Activated naive CD4-positive, alpha-beta T cell (primary cell): Measurements from ENCODE around the gene CTRB2.
"Not testable (repeated sequence)": the region's sequence is repeated elsewhere in the genome, so short reads cannot be mapped to it uniquely, and the experiment has no call there.

Source experiments
- DNase-seq, 4 experiments: peaks; one replicate each; lab custom pipeline; 2025; lab: John Stamatoyannopoulos, UW

CTRB2 gene

DNA sequence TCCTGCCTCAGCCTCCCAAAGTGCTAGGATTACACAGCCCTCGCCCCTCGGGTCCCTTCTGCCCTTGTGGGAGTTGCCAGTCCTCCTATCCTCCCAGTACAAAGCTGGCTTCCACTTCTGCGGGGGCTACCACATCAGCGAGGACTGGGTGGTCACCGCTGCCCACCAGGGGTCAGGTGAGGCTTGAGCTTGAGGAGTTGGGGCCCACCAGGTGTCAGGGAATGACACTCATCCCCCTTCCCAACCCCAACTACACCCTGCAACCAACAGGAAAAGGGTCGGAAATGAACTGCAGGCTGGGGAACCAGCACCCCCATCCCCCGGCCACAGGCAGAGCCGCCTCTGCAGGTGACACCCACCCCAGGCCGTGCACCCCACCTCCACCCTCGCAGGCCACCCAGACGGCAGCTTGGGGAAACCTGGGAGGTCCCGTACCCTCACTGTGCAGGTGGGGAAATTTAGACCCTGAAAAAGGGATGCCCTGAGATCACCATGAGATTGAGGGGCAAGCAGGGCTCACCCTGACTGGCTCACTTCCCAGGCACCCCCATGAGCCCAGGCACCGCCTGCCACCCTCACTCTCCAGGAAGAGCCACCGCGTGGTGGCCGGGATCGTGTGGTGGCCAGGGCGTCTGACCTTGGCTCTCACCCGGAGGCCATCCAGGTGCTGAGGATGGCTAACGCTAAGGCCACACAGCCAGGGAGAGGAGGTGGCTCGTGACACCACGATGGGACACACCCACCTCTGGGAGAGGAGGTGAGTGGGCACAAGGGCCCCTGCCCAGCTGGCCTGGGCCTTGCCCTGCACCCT is 19.8 kb upstream of the CTRB2 start:
- DNase-seq = no peak

DNA sequence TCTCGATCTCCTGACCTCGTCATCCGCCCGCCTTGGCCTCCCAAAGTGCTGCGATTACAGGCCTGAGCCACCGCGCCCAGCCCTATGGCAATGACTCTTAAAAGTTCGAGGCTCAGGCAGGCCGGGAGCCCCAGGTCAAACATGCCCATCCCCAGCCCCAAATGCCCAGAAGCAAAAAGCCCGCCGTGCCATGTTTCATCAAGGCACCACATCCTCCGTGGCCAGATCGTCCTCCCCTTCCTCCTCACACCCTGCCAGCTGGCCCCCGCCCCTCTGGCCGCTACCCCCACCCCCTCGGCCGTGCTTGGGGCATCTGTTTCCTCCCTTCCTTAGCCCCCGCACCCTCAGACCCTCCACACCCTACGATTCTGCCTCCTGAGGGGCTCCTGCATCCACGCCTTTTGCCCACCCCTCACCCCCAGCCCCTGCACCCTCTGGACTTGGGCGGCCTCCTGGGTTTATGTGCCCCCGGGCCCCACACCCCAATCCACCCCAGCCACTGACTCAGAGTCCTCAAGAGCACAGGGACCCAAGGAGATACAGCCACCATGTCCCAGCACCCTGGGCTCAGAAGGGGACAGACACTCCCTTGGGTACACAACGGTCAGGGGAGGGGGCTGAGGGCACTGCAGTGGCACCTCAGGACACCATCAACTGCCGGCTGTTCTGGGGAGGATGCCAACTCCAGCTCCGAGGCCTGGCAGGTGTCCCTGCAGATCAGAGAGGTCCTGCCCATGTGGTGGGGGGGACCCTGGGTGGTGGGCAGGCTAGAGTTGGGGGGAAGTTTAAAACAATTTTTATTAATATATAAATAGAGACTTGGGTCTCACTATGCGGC is 18.9 kb upstream of the CTRB2 start:
- DNase-seq = no peak

DNA sequence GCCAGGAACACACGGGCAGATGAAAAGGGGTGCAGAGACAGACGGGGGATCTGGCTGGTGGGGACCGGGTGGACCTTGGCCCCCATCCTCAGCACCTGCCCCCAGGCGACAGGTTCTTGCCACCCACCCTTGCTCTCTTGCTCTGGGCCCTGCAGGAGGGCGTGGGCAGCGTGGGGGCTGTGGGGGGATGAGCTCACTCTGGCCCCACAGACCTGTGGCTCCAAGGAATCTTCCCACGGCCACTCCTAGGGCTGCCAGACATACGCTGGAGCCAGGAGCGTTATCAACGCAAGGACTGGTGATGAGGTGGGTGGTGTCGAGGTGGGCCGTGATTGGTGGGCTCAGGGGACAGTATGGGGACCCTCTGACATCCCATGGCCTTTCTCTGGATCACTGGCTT is 18.1 kb upstream of the CTRB2 start:
- DNase-seq = no peak

DNA sequence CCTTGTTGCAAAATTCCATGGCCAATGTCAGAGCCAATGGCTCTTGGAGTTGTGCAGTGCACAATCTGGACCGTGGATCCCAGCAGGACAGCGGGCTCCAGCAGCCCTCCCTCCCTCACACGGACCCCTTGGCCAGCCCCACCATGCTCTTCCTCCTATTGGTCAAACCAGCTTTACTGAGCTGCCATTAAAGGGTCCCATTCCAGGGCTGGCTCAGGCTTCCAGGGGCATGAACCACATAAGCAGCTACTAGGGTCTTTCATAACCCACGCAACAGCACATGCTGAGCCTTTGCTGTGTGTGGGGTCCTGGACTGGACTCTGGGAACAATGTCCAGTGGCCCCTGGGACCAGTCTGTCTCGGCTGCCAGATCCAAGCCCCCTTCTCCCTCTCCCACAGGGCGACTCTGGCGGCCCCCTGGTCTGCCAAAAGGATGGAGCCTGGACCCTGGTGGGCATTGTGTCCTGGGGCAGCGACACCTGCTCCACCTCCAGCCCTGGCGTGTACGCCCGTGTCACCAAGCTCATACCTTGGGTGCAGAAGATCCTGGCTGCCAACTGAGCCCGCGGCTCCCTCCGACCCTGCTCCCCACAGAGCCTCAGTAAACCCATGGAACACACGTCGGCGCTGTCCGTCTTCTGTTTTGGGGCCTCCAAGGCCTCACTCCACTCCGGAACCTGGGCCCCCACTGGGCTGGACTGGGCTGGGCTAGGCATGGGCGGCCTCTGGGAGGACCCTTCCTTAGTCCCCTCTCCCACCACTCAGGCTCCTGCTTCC is 17.5 kb upstream of the CTRB2 start:
- DNase-seq = no peak

DNA sequence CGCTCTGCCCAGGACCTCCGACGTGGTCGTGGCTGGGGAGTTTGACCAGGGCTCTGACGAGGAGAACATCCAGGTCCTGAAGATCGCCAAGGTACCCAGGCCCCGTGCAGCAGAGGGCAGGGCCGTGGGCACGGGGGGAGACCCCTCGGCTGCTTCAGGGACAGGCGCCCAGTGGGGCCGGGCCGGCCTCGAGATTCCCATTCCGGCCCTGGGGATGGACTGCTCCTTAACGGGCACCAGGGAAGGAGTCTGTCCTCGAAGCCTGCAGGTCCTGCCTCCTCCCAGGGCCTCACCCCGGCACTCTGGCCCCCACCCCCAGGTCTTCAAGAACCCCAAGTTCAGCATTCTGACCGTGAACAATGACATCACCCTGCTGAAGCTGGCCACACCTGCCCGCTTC is 16.2 kb upstream of the CTRB2 start:
- not testable (repeated sequence) for DNase-seq

DNA sequence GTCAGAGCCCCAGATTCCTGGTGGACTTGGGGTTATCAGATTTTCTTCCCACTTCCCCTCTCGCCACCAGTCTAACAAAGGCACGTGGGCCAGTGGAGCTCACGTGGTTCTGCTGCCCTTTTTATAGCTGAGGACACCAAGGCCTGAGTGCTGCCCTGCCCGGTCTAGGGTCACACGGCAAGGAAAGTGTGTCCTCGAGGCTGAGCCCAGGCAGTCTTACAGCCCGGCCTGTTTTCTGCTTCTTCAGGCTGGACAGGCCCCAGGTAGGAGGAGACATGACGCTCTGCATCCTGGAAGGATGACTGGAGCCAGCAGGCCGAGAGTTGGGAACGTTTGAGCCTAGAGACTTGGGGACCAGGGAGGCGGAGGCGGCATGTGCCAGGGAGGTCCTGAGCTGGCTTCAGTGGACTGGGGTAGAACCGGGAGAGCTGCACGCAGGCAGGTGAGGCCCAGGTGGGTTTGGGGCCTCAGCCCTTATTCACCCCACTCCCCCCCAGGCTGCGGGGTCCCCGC is 15.4 kb upstream of the CTRB2 start:
- DNase-seq = no peak

DNA sequence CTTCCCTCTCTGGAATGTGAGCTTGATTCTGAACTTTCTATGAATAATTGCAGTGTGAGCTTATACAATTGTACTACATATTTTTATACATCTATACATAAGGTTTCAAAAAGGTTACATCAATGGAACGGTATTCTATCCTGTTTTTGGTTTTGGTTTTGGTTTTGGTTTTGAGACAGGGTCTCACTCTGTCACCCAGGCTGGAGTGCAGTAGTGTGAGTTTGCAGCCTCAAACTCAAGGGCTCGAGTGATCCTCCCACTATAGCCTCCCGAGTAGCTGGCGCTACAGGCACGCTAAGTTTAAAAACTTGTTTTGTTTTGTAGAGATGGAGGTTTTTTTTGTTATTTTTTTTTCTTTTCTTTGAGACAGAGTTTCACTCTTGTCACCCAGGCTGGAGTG is 12.9 kb upstream of the CTRB2 start:
- DNase-seq = no peak

DNA sequence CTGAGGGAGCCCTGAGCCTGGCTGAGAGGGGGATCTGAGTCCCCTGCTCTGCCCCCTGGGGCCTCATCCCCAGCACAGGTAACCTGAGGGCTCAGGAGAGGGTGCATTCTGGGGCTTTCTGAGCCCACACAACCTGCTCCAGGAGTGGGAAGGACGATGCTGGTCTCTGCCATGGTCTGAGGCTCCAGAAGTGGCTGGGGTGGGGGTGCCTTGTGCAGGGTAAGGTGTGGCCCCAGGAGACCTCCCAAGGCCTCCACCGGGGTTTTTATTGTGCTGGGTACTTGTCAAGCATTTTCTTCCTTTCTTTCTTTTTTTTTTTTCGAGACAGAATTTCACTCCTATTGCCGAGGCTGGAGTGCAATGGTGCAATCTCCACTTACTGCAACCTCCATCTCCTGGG is 12.1 kb upstream of the CTRB2 start:
- no peak for DNase-seq

DNA sequence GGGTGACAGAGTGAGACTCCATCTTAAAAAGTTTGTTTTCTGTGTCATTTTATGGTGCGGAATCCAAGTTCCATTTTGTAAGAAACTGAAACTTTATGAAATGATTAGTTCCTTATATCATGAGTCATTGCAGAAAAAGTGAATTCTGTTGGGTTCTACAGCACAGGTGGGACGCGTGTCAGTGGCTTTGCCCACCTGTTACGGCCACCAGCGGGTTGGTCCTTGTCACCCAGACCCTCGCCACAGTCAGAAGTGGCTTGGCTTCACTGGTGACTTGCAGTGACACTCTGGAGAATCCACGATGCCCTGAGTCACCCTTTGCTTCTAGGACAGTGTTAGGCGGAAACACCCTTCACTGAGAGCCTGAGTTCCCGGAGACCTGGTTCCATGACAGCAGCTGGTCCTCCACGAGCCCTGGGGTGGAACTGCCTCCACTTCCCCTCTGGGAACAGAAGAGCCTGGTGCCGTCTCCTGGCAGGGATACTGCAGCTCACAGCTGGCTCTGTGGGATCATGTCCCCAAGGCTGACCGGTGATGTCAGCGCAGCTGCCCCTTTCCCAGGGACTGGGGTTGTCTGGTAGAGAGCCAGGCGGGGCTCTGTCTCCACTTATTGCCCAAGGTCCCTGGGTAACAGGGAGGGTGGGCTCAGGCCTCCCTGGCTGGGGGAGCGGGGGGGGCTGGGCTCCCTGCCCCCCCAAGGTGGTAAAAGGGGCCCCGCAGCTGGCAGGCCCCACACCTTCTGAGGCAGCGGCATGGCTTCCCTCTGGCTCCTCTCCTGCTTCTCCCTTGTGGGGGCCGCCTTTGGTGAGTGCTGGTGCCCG is 11.5 kb upstream of the CTRB2 start, which contains the start of gene CTRB1:
CTRB1 (plus strand) TSS at position 733 of the 821 bp plus-strand sequence; CDS start at position 753, 20 bp downstream.
- no peak for DNase-seq

DNA sequence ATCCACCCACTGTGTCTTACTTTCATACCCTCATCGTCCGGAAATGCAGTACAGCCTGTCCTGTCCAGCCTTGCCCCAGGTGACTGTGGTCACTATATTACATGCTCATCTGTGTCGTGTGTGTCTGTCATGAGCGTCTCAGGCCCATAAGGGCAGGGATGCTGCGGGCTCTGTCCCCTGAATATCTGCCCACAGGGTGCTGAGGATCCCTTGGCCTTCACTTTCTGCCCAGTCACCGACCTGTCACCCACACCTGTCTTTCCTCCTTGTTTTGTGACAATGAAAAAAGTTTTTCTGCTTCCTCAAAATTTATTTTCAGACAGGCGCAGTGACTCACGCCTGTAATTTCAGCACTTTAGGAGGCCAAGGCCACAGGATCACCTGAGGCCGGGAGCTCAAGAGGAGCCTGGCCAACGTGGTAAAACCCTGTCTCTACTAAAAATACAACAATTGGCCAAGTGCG is 10.5 kb upstream of the CTRB2 start:
- DNase-seq = no peak

DNA sequence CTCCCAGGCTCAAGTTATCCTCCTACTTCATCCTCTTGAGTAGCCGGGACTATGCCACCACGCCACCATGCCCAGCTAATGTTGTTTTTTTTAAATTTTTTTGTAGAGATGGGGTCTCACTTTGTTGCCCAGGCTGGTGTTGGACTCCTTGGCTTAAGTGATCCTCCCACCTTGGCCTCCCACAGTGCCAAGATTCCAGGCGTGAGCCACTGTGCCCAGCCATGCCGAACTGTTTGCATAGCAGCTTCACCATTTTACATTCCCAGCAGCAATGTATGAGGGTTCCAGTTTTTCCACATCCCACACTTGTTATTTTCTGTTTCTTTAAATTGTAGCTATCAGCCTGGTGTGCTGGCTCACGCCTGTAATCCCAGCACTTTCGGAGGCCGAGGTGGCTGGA is 9.6 kb upstream of the CTRB2 start:
- no peak for DNase-seq

DNA sequence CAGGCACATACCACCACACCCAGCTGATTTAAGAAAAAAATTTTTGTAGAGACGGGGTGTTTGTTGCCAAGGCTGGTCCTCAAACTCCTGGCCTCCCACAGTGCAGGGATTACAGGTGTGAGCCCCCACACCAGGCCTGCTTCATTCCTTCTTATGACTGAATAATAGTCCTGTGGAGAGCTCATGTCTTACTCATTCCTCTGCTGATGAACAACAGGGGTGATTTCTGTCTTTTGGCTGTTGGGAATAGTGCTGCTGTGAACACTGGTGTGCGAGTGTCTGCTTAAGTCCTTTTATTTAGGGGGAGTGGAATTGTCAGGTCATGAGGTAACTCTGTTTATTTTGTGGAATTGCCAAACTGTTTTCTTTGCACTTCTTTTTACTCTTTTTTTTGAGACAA is 9.2 kb upstream of the CTRB2 start:
- no peak for DNase-seq

DNA sequence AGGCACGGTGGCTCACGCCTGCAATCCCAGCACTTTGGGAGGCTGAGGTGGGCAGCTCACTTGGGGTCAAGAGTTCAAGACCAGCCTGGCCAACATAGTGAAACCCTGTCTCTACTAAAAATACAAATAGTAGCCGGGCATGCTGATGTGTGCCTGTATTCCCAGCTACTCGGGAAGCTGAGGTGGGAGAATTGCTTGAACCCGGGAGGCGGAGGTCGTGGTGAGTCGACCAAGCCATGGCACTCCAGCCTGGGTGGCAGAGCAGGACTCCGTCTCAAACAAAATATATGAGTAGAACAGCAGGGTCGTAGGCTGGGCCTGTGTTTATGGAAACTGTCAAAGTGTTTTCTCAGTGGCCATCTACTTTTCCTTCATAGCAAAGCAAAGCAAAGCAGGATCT is 4.3 kb upstream of the CTRB2 start:
- not testable (repeated sequence) for DNase-seq

DNA sequence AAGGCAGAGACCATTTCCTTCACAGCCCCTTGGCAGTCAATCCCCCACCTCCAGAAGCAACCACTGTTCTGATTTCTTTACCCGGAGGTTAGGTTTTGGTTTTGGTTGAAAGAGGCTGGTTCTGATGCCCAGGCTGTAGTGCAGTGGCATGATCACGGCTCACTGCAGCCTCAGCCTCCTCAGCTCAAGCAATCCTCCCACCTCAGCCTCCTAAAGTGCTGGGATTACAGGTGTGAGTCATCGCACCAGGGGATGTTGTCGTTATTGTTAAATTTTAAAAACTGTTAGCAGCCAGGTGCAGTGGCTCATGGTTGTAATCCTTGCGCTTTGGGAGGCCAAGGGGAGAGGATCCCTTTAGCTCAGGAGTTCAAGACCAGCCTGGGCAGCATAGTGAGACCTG is 3.0 kb upstream of the CTRB2 start:
- DNase-seq = no peak

DNA sequence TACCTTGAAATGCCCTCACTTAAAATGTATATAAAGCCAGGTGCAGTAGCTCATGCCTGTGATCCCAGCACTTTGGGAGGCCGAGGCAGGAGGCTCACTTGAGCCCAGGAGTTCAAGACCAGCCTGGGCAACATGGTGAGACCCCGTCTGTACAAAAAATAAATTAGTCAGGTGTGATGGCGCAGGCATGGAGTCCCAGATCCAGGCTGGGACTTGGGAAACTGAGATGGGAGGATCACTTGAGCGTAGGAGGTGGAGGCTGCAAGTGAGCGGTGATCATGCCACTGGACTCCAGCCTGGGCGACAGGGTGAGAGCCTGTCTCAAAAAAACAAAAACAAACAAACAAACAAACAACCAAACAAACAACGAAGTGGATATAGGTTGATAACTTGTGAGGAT is 2.6 kb upstream of the CTRB2 start:
- DNase-seq = not testable (repeated sequence)

DNA sequence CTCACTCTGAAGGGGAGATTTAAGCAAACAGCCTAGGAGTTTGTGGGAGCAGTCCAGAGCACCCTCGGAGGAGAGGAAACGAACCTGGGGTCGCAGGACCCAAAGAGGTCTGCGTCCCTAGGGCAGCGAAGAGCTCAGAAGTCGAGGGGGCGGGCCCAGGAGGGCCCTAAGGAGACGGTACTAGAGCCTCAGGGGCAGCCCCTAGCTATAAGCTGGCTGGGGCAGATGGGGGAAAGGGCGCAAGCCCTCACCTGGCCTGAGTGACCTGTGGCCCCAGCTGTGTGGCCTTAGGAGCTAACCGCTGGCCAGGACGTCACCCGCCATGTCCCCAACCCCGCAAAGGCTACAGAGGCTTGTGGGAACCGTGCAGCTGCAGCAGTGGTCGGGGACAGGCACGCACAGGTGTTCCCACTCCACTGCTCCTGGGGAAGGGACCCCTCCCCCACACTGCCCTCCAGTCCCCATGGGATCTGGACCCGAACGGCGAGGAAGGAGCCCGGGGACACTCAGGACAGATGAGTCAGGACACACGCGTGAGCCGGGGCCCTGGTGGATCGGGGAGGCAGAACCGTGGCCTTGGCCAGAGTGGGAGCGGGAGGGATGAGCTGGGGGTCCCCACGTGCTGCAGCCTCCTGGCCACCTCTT is 2.0 kb upstream of the CTRB2 start:
- DNase-seq = no peak

DNA sequence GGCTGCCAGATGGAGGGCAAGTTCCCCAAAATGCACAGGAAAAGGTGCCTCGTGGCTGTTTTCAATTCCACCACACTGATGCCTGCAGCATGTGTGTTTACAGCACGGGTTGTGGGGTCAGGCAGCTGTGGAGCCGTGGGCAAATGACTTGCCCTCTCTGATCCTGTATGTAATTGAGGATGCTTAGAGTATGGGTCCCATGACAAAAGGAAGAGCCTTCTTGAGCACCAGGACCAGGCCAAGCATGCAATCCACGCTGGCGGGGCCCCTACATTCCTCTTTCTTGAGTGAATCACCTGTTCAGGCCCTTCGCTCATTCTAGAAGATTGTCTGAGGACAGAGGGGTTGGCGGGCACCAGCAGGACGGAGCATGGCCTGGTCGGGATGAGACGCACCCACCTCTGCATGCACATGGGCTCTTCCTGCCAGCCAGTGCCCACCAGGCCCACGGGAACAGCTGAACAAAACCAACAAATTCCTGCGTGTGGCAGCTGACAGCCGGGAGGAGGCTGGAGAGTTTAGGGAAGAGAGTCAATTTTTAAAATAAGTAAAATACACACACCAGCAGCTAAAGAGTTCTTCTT is 1.4 kb upstream of the CTRB2 start:
- DNase-seq = no peak

DNA sequence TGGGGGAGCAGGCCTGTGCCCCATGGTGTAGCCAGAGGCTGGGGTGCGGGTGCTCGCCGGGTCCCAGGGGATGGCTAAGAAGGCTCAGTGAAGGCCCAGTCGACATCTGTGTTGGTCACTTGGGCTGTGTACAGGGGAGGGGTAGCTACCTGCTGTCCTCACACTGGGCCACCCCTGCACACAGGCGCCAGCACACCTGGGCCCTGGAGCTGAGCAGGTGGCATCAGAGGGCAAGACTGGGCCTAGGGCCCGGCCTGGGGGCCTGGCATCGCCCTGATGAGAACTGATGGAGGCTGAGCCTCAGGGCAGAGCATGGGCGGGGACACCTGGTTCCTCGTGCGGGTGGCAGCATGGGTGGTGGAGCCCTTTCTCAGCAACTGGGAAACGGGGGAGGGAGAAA is 870 bp upstream of the CTRB2 start:
- DNase-seq = no peak

DNA sequence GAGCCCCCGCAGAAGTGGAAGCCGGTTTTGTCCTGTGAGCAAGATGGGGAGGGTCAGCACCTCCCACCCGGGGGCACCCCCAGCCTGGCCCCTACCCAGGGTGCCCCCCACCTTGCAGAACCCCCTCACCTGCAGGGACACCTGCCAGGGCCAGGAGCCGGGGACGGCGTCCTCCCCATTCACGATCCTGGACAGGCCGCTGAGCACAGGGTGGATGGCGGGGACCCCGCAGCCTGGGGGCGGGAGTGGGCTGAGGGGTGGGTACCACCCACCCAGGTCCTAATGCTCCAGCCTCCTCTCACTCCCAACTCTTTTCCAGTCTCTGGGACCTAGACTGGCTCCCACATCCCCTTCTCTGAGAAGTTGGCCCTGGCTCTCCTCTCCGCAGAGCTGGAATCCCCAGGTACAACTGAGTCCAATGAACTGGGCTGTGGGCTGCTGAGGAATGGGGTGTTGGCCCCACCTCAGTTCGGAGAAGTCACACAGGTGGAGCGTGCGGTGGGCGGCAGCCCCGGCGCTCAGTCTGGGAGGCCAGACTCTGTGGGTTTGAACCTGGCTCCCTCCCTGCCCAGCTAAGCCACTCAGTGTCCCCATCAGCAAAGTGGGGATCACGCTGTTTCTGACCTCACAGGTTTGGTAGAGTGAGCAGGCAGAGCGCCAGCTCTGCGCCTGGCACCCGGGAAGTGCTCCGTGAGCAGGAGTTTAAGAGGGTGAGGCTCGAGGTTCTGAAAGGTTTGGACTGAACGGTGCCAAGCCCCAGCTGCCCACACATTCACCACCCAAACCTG is 806 bp downstream of the CTRB2 start:
- not testable (repeated sequence) for DNase-seq
